HS-5 (cell line): ENCODE results near the gene ATP4A.
A peak's percentile ranks its signal among the peaks of the same experiment; 100 is the strongest.

ENCODE experiments used
- DNase-seq: peaks from one replicate; pipeline ENCODE4 v3.0.0-alpha.2; 2012; ENCODE audit warnings: low read depth

The ATP4A gene

DNA sequence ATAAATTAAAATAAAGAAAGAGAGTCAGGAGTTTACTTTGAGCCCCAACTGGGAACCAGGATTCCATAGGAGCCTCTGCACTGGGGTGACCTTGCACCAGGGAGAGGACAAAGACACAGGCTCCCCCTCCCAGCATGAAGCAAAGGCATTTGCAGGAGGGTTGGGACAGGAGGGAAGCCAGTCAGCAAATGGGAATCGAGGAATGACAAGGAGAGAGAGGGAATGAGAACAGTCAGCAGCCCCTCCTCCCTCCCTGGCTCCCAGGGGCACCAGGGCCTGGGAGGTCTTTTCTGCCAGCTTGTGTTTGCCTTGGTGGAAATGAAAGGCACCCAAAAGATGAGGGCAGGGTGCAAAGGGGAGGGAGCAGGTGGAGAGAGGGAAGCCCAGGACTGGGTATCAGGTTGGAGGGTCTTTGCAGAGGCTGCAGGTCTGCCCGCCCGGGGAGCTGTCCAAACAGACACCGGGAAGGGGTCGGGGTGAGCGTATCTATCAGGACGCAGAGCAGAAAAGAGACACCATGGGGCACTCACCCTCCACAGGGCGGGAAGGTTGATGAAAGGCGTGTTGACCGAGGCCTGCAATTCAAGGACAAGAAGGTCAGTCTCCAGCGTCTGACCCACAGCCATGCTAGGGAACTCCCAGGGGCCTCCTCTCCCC, 39.1 kb downstream of the ATP4A start:
- no peak for DNase-seq

DNA sequence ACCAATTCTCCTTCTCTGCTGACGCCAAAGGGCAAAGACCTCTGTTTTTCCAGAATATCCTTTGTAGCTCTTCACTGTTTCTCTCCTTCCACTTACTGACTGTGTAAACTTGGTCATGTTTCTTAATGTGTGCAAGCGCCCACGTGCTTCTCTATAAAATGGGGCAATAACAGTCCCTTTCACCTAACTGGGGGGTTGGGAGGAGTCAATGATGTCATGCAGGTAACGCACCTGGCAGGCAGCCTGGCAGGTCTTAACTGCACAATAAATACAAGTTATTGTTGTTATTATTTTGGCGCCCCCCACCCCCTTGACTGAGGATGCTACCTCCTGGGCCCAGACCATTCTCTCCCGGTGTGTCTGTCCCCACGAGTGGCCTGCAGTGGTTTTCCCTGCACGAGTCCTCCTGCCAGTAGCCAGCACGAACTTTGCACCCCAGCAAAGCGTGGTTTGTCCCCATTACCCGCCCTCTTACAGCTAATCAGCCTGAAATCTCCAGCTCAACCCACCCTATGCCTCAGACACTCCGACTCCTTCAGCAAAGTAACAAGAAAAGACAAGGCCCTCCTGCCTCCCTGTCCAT, 40.6 kb downstream of the ATP4A start:
- no peak for DNase-seq

DNA sequence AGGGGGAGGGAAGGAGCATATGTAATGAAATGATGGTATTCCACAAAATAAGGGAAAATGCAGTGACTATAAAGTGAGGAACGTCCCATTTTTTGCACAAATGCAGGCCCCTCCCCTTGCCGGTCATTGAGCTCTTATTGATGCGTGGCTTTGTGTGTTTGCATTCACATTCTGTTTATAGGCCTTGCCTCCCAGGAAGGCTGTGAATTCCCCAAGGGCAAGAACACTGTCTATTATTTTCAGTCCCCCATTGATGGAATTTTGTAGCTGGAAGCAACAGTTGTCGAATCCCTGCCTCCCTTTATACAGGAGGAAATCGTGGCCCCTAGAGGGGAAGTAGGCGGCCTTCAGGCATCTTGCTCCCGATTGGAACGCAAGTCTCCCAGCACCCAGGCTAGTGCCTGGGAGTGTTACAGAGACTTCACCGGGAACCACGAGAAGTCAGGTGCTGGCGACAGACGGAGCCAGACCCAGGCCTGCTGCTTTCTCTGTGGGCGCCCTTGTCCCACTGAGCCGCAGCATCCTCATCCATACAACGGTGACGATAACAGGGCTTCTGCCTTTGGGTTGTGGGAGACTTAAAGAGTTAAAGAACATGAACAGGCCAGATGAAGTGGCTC, 42.2 kb downstream of the ATP4A start:
- no peak for DNase-seq

DNA sequence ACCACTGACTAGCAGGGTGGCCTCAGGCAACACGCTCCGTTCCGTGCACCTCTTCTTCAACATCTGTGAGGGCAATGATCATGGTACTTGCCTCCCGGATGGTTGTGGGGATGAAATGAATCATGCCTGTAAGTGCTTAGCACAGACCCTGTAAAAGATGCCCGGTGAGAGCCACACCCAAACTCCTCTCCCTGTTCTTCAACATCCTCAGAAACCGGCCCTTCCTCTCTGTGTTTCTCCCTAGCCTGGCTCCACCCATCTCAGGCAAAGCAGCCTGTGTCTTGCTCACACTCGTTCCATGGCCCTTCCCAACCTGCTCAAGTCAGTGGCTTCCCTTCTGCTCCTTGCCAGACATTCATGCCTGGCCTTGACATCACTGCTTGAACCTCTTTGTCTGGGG, 44.2 kb downstream of the ATP4A start:
- DNase-seq, result no peak

DNA sequence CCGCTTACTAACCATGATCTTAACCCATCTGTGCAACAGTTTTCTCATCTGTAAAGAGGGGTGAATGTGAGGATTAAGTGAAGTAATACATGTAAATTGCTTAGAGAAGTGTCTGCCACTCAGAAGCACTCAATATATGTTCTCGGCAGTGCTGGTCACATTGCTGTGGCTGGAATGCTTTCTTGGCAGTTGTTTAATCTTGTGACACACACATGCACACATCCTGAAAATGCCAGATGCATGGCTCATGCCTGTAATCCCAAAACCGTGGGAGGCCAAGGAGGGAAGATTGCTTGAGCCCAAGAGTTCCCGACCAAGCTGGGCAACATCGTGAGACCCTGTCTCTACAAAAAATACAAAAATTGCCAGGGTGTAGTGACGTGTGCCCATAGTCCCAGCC, 45.1 kb downstream of the ATP4A start:
- peak; percentile 95 for DNase-seq

DNA sequence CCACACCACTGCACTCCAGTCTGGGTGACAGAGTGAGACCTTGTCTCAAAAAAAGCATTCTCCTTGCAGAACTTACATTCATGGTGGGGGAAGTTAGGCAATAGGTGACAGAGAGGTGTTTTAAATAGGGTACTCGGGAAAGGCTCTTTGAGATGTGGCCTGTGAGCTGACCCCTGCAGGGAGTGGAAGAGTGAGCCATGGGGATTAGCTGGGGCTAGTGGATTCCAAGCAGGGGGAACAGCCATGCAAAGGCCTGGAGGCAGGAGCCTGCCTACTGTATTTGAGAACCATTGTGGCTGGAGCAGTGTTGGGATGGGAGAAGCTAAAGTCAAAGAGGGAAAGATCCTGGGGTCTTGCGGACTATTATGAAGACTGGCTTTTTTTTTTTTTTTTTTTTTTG, 46.1 kb downstream of the ATP4A start:
- no peak for DNase-seq

DNA sequence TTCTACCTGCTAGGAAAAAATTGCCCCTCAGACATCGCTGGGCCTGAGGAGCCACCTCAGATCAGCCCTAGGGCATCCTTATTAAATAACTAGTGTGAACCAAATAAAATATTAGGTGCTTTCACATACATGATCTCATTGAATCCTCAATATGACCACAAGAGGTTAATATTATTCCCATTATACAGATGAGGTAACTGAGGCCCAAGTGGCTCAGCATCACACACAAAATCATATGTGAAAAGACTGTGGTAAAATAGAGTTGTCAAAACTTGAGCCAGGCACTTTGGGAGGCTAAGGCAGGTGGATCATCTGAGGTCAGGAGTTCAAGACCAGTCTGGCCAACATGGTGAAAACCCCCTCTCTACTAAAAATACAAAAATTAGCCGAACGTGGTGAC, 47.1 kb downstream of the ATP4A start:
- no peak for DNase-seq

DNA sequence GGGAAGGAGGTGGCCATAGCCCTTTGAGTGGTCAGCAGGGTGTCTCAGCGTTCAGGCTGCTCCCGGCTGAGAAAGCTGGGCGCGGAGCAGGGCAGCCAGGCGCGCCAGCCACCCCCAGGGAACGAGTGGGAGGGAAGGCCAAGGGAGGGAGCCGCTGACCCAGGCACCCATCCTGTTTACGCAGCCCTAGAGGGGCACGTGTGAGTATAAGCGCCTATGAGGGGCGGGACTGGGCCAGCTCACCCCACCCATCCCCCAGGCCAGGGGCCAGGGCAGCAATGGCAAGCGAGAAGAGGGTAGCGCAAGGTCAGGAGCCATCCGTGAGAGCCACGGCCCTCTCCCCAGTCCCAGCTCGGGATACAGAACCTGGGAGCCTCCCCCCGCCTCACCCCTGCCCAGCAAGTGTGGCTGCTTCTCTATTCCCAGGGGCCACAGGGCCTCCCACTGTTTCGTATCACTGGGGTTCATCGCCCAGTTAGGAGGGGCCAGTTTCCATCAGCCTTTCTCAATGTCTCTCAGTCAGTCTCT, 49.1 kb downstream of the ATP4A start:
- no peak for DNase-seq

DNA sequence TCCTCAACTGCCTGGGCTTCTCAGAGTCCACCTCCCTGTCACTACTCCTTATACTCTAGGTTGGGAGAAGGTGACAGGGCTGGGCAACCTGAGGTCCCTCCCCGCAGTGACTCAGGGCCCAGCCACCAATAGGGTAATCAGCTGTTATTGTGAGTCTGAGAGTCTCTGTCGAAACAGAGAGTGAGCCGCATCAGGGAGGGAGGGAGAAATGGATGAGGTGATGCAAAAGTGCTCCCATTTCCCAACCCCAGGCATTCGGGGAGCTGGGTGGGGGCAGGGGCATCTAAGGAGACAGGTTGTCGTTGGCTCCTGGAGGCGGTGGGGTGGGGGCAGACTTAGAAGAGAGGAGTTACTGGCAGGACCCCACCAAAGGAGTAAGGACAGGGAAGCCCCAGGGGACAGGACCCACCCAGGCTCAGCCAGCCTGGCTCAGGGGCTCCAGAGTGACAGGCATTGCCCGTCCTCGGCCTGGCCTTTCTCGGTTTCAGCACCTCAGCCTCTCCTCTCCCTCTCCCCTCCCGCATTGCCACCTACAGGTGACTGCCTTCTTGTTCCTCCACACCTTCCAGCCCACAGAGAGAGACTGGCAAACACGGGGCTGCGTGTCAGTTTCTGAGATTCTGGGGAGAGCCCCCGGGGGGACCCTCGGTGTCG, 49.7 kb downstream of the ATP4A start, which contains the start of gene DMKN:
TSS of gene DMKN (minus strand) at position 22 of the 654 bp plus-strand sequence. CDS start 174 bp downstream, outside the sequence.
- DNase-seq, result peak; percentile 35

DNA sequence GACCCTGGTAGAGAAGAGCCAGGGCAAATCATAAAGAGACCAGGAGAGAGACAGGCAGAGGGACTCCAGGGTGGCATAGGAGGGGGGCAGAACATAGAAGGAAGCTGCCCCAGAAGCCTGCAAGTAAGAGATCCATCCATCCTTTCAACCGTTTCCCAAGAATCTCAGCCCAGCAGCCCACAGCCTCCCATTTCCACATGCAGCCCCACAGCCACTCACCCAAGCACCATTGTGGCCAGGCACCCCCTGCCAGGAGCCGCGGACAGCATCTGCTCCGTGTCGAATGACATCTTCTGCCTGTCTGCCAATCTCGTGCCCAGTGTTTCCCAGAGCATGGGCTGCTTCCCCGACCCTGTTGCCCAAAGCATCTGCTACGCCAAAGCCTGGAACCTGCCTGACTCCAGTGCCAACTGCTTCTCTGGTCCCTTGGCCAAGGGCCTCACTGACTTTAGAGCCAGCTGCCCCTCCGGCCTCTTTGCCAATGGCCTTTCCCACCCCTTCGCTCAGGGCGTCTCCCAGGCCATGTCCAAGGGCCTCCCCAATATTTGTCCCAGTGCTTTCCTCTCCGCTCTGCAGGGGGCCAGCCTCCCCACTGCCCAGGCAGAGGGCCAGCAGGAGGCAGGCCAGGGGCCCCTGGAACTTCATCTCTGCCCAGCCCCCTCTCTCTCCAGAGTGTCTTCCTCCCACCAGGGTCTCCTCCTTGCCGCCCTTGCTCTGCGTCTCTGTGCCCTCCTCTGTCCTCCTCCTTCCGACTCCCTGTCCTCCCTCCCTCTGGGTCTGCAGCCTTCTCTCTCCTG, 50.4 kb downstream of the ATP4A start:
- DNase-seq, result no peak

DNA sequence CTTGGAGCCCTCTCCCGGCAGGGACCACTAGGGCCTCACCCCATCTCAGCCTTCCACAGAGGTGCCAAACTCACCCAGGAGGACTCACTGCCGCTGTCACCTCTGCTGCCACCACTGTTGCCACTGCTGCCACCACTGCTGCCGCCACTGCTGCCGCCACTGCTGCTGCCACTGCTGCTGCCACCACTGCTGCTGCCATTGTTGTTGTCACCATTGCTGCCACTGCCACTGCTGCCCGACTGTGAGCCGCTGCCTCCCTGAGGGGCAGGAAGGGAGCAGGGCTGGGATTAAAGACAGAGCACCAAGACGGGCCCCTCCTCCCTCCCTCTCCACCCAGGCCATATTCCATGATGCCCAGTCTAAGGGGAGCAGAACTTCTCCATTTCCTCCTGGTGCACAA, 52.1 kb downstream of the ATP4A start:
- DNase-seq, result no peak

DNA sequence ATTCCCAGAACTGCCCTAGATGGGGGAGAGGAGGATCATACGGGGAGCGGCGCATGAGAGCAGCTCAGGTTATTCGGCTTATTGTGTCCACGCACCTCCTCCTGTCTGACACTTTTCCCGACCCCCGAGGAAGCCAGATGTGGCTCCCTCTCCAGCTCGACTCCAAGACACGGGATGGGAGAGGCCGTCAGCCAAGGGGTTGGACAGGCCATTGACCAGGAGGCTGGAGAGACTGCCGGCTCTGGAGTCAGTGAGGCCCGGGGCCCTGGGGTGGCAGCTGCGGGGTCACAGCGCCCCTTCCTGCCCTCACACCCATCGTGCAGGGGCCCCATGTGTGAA, 52.9 kb downstream of the ATP4A start:
- no peak for DNase-seq

DNA sequence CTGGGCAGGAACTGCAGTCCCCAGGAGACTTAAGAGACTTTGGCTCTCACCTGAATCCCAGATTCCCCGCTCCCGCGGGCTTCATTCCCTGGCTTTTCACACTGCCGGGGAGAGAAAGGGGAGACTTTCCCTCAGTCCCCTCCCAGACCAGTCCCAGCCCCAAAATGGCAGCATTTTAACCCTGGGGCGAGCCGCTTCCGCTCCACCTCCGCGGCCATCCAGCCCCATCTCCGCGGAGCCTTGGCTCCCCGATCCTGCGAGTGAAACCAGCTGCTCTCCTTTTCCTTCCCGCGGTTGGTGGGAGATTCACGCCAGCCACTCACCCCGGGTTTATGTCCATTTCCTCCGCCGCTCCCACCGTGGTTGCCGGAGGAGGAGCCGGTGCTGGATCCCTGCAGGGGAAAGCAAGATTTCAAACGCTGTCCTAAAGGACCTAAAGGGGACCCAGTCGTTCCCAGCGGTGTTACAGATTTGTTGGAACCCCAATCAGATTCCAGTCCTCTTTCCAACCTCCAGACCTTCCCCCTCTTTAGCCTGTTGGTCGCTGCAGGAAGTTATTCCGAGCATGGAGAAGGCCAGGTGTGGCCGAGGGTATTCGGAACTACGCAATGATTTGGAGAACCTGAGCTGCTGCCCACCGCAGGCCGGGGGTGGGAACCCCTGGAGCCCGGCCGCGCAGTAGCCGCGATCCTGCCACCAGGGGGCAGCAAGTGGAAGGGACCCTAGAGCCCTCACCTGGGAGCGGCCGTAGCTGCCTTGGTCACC, 53.4 kb downstream of the ATP4A start:
- DNase-seq, result no peak

DNA sequence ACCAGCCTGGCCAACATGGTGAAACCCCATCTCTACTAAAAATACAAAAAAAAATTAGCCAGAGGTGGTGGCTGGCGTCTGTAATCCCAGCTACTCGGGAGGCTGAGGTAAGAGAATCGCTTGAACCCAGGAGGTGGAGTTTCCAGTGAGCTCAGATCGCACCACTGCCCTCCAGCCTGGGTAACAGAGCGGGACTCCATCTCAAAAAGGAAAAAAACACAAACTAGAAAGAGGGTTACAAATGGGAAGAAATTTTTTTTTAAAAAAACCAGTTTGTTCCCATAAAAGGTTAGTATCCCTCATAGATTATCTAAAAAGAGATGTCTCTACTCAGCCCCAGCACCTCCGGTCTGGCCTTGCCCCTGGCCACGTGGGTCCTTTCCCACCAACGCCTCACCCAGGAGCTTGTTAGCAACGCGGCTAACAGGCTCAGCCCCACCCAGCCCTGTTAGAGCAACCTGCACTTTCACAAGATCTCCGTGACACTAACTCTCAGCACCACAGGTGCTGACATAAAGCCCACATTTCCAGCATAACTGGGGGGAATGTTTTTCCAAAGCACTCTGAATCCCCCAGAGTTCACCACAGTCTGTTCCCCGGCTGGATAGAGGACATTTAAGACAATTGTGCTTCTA, 54.3 kb downstream of the ATP4A start:
- DNase-seq, result no peak

DNA sequence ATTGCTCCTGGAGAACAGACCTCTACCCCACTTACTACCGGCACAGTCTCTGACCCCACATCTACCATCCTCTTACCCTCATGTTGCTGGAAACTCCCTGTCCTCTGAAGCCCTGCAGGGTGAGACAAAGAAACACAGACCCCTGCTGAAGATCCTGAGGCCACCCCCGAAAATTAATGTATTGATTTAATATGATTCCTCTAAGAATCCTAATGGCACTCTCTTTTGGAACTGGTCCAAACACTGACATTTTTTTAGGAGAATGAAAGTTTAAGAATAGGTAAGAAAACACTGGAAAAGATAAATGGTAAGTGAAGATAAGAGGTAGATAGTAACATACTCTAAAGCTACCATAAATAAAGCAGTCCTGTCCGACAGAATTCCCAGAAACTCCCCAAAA, 55.3 kb downstream of the ATP4A start:
- DNase-seq, result no peak

DNA sequence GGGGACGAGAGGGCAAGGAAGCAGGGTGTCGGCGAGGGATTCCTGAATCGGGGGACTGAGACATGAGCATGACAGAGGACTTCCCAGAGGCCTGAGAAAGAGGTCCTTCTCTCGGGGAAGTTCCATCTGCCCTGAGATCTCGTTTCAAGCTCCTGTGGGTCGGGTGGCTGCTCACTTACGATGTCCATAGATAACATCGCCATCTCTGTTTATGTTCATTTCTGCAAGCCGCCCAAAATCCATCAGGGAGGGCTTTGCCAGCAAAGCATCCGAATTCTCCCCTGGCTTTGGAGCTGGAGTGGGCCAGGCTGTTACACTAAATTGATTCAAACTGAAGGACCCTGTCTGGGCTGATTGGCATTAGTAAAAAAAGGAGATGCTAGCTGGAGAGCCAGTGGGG, 55.9 kb downstream of the ATP4A start:
- DNase-seq, result no peak

DNA sequence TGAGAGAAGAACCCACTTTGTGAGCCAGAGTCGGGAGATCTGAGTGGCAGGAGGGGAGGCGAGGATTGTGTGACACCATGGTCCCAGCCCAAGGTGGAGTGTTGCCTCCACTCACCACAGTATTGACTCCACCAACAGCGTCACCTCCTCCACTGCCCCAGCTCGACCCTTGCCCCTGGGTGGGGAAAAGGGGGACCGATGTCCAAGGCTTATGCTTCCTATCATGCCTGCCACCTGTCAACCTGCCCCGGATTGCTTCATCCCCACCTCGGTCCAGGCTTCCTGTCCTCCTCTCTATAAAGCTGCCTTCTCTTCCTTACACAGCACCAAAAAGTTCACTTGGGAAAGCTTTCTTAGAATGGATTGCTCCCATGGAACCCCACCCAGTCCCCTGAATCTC, 57.4 kb downstream of the ATP4A start:
- DNase-seq, result no peak

DNA sequence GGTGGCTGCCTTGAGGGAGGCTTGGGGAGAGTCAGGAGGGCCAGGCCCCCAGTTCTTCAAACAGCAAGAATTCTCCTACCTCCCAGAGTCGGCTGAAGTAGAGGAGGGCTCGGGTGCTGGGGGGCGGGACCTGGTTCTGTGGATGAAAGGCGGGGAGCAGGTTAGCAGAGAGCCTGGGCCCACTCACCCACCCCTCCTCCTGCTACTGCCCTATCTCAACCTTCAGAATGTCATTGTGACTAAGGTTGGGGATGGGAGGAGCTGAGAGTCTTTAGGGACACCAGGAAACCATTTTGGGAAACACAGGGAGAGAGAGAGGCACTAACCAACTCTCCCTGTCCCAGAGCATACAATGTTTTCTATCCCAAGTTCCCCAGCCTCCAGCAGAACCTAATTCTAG, 60.7 kb downstream of the ATP4A start:
- no peak for DNase-seq

DNA sequence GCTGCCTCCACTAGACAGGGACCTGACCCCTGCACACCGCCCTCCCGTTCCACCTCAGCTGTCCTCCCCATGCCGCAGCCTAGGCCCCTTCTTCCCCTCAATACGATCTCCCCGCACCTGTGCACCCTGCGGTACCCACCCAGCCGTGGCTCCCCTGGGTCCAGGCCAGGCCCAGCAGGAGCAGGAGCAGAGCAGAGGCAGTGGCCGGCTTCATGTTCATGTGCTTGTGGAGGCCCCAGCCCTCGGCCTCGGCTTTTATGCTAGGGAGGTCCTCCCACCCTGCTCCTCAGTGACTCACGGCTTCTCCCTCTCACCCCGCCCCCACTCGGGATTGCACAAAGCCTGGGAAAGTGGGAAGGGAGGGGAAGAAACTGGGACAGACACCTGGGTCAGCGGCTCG, 61.8 kb downstream of the ATP4A start:
- no peak for DNase-seq

DNA sequence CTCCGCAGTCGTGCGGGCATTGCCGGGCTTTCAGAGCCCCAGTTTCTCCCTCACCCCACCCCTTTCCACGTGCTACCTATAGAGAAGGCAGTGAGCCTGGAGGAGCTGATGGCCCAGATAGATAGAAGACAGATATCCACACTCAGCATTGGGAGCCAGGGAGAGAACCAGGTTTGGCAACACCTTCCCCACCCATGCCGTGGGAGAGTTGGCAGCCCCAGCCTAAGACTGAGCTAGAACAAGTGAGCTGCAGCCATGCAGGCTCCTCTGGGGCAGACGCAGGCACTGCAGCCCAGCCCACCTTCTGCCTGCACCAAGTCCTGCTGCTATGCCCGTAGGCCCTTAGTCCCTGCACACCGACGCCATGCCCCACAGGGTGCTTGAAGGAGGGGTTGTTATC, 62.8 kb downstream of the ATP4A start:
- DNase-seq, result no peak
